Osteoblast (primary cell): ENCODE results near the gene COL11A1. TPM values are rescaled to one million over a fixed set of nuclear protein-coding genes. Genes with fewer than 3 reads are reported as not detected.
"Not testable (repeated sequence)": the region's sequence is repeated elsewhere in the genome, so short reads cannot be mapped to it uniquely, and the experiment has no call there.

Source experiments
- DNase-seq: peaks from one replicate; pipeline ENCODE4 v3.0.0; 2011; ENCODE audit warnings: low spot score, mixed read lengths; ENCODE audit not compliant: insufficient read length; ENCODE audit errors: missing footprints
- H2AFZ ChIP-seq: 2 replicates; pipeline ENCODE4 v1.6.0; 2011; ENCODE audit warnings: mild to moderate bottlenecking, low read length
- H3K27ac ChIP-seq: 2 replicates; pipeline ENCODE4 v1.5.1; 2011; ENCODE audit warnings: mild to moderate bottlenecking, low read depth, low read length, moderate library complexity
- H3K27me3 ChIP-seq: 2 replicates; pipeline ENCODE4 v1.6.0; 2012; ENCODE audit warnings: mild to moderate bottlenecking, control low read depth, inconsistent platforms, low read length, moderate library complexity; ENCODE audit not compliant: insufficient read depth
- H3K36me3 ChIP-seq: 2 replicates; pipeline ENCODE4 v1.5.1; 2011; ENCODE audit warnings: mild to moderate bottlenecking, low read length, control low read depth, moderate library complexity; ENCODE audit not compliant: insufficient read depth
- H3K4me1 ChIP-seq: 2 replicates; pipeline ENCODE4 v1.5.1; 2011; ENCODE audit warnings: mild to moderate bottlenecking, low read length, control low read depth, moderate library complexity; ENCODE audit not compliant: insufficient read depth
- H3K4me2 ChIP-seq: 2 replicates; pipeline ENCODE4 v1.6.0; 2011; ENCODE audit warnings: mild to moderate bottlenecking, low read length; ENCODE audit not compliant: insufficient read depth
- H3K4me3 ChIP-seq: fragments of 200-600 bp; sonication (generic); 3 replicates; pipeline ENCODE4 v1.5.1; 2012; ENCODE audit warnings: mild to moderate bottlenecking, low read length, inconsistent platforms; ENCODE audit not compliant: insufficient read depth
- H3K79me2 ChIP-seq: 2 replicates; pipeline ENCODE4 v1.6.0; 2012; ENCODE audit warnings: mild to moderate bottlenecking, low read length, control low read depth, inconsistent platforms; ENCODE audit not compliant: insufficient read depth
- H3K9me3 ChIP-seq: 2 replicates; pipeline ENCODE4 v1.5.1; 2011; ENCODE audit warnings: low read depth, low read length, control low read depth
- H4K20me1 ChIP-seq: 2 replicates; pipeline ENCODE4 v1.6.0; 2012; ENCODE audit warnings: mild to moderate bottlenecking, low read length, control low read depth; ENCODE audit not compliant: insufficient read depth
- CTCF ChIP-seq: IDR thresholded peaks from 2 replicates; pipeline ENCODE4 v1.5.1; 2011; ENCODE audit warnings: mild to moderate bottlenecking, low read depth, low read length, moderate library complexity; ENCODE audit errors: extremely low read depth
- total RNA-seq: library from RNA; depleted of rRNA; stranded (reverse); fragments of >200 nt; gene quantifications from 2 replicates; pipeline ENCODE4 v1.2.3, GENCODE V29; 2012

The COL11A1 gene
- total RNA-seq, 1 donor = 158 TPM

GRCh38 chr1:103069201-103069600 lies 39.1 kb downstream of the COL11A1 start:
- no peak for TF ChIP-seq CTCF
- no peak for DNase-seq
- H3K4me1 ChIP-seq = no peaks in the 10 kb centered on the region

GRCh38 chr1:103063921-103064320 lies 44.4 kb downstream of the COL11A1 start:
- Histone ChIP-seq H3K27me3 (no peaks in the 10 kb centered on the region), H3K4me2 (no peak overlapping the region), H3K79me2 (no peaks in the 10 kb centered on the region), H3K9me3 (no peaks in the 10 kb centered on the region), H3K36me3 (no peaks in the 10 kb centered on the region), H3K27ac (no peak overlapping the region), H3K4me3 (no peak overlapping the region), H2AFZ (no peak overlapping the region), H4K20me1 (no peaks in the 10 kb centered on the region), H3K4me1 (no peaks in the 10 kb centered on the region)
- no peak for TF ChIP-seq CTCF
- peak; percentile 18 for DNase-seq

More at GRCh38 chr1:103069201-103069600, 39.1 kb downstream of the COL11A1 start:
- H3K79me2 ChIP-seq = no peaks in the 10 kb centered on the region
- H2AFZ ChIP-seq = no peak overlapping the region
- H3K27me3 ChIP-seq = no peaks in the 10 kb centered on the region
- no peaks in the 10 kb centered on the region for H3K36me3 ChIP-seq
- H3K4me2 ChIP-seq = no peak overlapping the region
- no peak overlapping the region for H3K4me3 ChIP-seq
- H3K9me3 ChIP-seq = no peaks in the 10 kb centered on the region
- H4K20me1 ChIP-seq = no peaks in the 10 kb centered on the region
- H3K27ac ChIP-seq = no peak overlapping the region

- H3K36me3 ChIP-seq = no peaks in the 10 kb centered on the region
- H3K4me1 ChIP-seq = no peaks in the 10 kb centered on the region
- no peak for DNase-seq
- H3K4me2 ChIP-seq = no peak overlapping the region
- no peaks in the 10 kb centered on the region for H3K9me3 ChIP-seq
- H3K27ac ChIP-seq = no peak overlapping the region
- no peaks in the 10 kb centered on the region for H3K27me3 ChIP-seq
- no peaks in the 10 kb centered on the region for H3K79me2 ChIP-seq
- TF ChIP-seq CTCF = no peak
- H2AFZ ChIP-seq = no peak overlapping the region
- H4K20me1 ChIP-seq = no peaks in the 10 kb centered on the region
- no peak overlapping the region for H3K4me3 ChIP-seq
These were observed 49.9 kb downstream of the COL11A1 start for GRCh38 chr1:103058391-103058790.

GRCh38 chr1:103056423-103056822 lies 51.9 kb downstream of the COL11A1 start:
- H3K79me2 ChIP-seq = no peaks in the 10 kb centered on the region
- H2AFZ ChIP-seq = no peak overlapping the region
- H3K36me3 ChIP-seq = no peaks in the 10 kb centered on the region
- no peak overlapping the region for H3K4me2 ChIP-seq
- no peaks in the 10 kb centered on the region for H3K27me3 ChIP-seq
- H3K9me3 ChIP-seq = no peaks in the 10 kb centered on the region
- H4K20me1 ChIP-seq = no peaks in the 10 kb centered on the region
- TF ChIP-seq CTCF = no peak
- H3K4me1 ChIP-seq = no peaks in the 10 kb centered on the region
- no peak for DNase-seq
- no peak overlapping the region for H3K4me3 ChIP-seq
- no peak overlapping the region for H3K27ac ChIP-seq

GRCh38 chr1:103028110-103028509 lies 80.2 kb downstream of the COL11A1 start:
- H3K9me3 ChIP-seq, H3K4me1 ChIP-seq, DNase-seq, H3K27me3 ChIP-seq, H3K27ac ChIP-seq, H4K20me1 ChIP-seq, H3K4me3 ChIP-seq, H2AFZ ChIP-seq, H3K79me2 ChIP-seq, H3K36me3 ChIP-seq, H3K4me2 ChIP-seq: not testable (repeated sequence)
